C4-2B (cell line): Measurements from ENCODE around the gene GRIK4.

Source experiments
- ZFX ChIP-seq: fragments of 450-650 bp; IDR thresholded peaks from 2 replicates; pipeline ENCODE4 v1.6.1; 2017
- TF ChIP-seq, protein P1 (sequence below): fragments of 450-650 bp; conservative IDR thresholded peaks from 2 replicates; pipeline ENCODE4 v1.5.1; 2017; ENCODE audit warnings: mild to moderate bottlenecking

- TF ChIP-seq, protein P1, sequence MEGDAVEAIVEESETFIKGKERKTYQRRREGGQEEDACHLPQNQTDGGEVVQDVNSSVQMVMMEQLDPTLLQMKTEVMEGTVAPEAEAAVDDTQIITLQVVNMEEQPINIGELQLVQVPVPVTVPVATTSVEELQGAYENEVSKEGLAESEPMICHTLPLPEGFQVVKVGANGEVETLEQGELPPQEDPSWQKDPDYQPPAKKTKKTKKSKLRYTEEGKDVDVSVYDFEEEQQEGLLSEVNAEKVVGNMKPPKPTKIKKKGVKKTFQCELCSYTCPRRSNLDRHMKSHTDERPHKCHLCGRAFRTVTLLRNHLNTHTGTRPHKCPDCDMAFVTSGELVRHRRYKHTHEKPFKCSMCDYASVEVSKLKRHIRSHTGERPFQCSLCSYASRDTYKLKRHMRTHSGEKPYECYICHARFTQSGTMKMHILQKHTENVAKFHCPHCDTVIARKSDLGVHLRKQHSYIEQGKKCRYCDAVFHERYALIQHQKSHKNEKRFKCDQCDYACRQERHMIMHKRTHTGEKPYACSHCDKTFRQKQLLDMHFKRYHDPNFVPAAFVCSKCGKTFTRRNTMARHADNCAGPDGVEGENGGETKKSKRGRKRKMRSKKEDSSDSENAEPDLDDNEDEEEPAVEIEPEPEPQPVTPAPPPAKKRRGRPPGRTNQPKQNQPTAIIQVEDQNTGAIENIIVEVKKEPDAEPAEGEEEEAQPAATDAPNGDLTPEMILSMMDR, result no peak
- TF ChIP-seq ZFX, result no peak
Measured at GRCh38 chr11:120917559-120918239, 406.2 kb downstream of the GRIK4 start.
